Head of caudate nucleus (tissue), 42 donors: ENCODE data around the gene MICALL1.

Source experiments
- DNase-seq, 42 donors: peaks; one replicate each; pipeline versions ENCODE4 v3.0.0 to v3.0.0-alpha.2; 2020 to 2021; ENCODE audit warnings: mixed read lengths in 7 of 42
- intact Hi-C: fragments of 100-400 bp; cut with DNase I; formaldehyde crosslinking; loops from one replicate; pipeline ENCODE4 v1.15.0; 2022

The MICALL1 gene, protein sequence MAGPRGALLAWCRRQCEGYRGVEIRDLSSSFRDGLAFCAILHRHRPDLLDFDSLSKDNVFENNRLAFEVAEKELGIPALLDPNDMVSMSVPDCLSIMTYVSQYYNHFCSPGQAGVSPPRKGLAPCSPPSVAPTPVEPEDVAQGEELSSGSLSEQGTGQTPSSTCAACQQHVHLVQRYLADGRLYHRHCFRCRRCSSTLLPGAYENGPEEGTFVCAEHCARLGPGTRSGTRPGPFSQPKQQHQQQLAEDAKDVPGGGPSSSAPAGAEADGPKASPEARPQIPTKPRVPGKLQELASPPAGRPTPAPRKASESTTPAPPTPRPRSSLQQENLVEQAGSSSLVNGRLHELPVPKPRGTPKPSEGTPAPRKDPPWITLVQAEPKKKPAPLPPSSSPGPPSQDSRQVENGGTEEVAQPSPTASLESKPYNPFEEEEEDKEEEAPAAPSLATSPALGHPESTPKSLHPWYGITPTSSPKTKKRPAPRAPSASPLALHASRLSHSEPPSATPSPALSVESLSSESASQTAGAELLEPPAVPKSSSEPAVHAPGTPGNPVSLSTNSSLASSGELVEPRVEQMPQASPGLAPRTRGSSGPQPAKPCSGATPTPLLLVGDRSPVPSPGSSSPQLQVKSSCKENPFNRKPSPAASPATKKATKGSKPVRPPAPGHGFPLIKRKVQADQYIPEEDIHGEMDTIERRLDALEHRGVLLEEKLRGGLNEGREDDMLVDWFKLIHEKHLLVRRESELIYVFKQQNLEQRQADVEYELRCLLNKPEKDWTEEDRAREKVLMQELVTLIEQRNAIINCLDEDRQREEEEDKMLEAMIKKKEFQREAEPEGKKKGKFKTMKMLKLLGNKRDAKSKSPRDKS

DNA sequence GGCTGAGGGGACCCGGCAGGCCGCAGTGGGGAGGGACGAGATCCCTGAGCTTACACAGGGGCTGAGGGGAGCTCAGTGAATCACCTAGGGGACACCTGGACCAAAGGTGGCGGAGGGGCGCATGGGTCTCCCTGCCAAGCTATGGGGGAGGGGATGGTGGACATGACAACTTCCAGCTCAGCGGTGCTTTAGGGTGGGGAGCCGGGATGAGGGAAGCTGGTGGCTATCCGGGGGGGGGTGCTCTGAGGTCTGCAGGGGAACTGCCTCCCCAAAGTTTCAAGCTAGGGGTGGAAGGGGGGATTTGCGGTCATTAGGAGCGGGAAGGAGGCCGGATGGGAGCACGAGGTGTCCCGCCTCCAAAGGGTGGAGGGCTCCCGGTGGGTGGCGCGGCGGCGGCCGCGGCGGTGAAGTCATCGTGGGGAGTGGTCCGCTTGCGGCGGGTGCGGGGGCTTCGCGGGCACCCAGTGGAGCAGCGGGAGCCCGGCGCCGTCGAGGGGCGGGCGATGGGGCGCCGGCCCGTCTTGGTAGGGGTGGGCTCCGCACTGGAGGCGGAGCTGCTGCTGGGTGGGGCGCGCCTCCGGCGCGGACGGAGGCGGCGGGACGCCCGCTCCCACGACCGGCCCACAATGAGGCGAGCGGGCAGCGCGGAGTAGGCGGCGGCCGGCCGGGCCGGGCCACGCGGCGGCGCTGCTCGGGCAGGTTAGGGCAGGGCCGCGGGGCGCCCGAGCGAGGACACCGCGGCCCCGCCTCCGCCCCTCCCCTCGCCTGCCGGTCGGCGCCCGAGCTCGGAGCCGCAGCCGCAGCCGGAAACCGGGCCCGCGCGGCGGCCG, at the start of gene MICALL1:
Gene MICALL1, plus strand, starts transcription at position 764 of the 830 bp plus-strand sequence. CDS start 126 bp downstream, outside the sequence.
- intact Hi-C loops, result no loop called here
- peak in 38 of 42 donors; percentile 23 to 80 (median 61) for DNase-seq

DNA sequence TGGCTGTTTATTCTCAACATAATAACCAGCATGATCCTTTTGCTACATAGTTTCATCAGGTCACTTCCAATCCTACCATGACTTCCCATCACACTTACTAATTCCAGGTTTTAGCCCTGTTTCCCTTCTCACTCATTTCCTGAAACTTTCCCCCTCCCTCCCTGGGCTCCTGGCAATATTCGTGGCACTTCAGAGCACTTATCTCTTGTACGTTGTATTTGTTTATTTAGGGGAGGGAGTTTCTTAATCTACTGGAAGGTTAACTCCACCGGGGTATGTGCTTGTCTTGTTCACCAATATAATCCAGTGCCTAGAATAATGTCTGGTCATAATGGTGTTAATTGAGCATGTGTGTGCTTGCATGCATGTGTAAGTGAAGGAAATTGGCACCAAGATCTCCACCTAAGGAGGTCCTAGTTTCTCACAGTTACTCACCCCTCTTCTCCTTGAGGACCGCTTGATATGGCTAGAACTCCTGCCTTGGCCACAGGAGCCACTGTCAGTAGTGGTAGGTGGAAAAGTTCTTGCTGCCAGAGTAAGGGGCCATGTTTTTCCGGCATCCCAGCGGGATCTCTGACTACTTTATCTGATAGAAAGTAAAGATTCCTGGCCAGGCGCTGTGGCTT, 45.2 kb upstream of the MICALL1 start:
- DNase-seq, result no peak
- intact Hi-C loops, result no loop called here

DNA sequence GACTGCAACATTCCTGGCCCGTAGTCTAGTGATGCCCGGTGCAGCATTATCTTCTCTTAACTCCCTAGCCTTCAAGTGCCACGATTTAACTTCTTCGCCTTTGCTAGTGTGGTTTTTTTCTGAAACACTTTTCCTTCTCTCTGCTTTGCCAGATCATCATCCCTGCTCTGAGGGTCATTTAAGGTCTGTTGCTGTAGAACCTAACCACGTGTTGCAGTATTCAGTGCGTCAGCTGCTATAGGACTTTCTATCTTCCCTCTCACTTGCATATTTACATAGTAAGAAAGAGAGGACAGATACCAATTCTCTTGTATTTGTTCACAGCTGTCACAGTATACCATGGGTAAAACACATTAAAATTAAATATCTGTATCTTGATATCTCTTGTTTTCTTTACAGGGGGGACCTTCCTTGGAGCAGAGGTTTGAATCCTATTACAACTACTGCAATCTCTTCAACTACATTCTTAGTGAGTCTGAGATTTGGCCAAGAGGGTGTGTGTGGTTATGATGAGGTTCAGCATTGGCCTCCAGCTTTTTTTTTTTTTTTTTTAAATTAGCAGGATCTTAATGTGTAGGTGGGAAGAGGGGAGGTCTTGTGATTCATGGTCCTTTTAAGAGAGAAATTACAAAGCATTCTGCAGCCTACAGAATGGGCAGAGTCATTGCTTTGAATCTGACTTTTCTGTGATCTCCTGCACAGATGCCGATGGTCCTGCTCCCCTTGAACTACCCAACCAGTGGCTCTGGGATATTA, 43.3 kb upstream of the MICALL1 start:
- intact Hi-C loops, result loop anchor here (2.0 kb wide), 1 partner anchor 44 kb away; no protein-coding TSS in a partner anchor
- DNase-seq, result peak in 4 of 42 donors; percentile 11 to 26 (median 23)

DNA sequence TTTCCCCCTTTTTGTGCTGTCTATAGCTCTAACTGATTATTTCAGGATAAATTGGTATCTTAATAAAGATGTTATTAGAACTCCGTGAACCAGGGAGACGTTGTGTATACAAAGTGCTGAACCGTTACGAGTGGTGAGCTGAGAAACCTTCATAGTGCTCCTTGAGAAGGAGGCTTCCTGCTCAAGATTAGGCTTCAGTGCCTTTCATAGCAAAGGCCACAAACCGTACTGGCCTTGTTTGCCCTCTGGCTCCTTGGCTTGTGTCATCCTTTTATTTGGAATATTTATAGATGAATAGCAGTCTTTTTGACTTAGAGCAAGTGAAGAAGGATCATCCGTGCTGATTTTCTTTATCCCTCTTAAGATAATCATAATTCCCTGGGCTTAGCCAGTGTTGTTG, 40.6 kb upstream of the MICALL1 start:
- no peak for DNase-seq
- intact Hi-C loops, result no loop called here

DNA sequence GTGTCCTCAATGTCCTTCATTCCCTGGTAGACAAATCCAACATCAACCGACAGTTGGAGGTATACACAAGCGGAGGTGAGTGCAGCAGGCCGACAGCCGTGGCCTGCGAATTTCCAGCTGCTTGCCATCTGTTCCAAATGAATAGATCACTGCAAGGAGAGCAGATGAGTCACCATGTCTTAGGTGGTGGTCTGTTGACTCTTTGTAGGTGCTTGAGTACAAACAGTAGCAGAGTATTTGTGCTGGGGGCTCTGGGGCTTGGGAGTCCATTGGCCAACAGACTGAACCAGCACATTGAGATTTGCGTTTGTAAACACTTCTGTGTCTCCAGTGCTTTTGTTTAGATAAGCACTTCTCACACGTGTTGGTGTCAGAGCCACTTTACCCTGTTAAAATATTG, 35.8 kb upstream of the MICALL1 start:
- intact Hi-C loops, result no loop called here
- no peak for DNase-seq

DNA sequence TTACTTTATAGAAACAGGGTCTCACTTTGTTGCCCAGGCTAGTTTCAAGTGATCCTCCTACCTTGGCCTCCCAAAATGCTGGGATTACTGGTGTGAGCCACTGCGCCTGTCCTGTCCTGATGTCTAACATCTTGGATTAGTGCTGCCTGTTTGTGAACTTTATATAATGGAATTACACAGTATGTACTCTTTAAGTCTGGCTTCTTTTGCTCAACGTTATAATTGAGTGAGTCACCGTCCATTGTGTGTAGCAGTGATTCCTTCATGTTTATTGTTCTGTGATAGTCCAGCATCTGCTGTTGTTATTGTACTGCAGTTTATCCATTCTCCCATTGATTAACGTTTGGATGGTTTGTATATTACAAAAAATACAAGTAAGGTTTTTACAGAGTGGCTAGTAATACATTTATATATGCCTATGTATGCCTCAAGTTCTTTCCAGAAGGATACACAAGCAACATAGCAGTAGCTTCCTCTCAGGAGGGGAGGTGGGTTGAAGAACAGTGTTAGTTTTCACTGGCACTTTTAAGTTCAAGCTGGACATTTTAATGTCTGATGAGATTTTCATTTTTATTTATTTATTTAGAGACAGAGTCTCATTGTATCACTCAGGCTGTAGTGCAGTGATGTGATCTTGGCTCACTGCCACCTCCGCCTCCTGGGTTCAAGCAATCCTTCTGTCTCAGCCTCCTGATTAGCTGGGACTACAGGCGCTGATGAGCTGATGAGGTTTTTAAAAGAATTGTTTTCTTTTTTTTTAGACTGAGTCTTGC, 25.2 kb upstream of the MICALL1 start:
- DNase-seq, result peak; percentile 23 to 90 (median 74)
- intact Hi-C loops, result no loop called here

DNA sequence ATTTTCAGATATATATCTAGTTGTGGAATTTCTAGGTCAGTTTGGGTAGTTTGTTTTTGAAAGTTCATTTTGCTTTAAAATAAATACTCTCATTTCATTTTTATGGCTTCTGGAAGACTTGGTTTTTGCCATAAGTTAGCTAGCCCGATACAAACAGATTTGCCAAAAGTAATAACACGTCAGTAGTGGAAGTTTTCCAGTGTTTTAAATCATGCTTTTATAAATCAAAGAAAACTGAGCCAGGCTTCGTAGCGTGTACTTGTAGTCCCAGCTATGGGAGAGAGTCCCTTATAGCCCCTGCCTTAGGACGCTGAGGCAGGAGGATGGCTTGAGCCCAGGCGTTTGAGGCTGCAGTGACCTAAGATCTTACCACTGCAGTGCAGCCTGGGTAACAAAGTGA, 21.7 kb upstream of the MICALL1 start:
- DNase-seq, result peak in 1 of 42 donors; percentile 28
- intact Hi-C loops, result no loop called here

DNA sequence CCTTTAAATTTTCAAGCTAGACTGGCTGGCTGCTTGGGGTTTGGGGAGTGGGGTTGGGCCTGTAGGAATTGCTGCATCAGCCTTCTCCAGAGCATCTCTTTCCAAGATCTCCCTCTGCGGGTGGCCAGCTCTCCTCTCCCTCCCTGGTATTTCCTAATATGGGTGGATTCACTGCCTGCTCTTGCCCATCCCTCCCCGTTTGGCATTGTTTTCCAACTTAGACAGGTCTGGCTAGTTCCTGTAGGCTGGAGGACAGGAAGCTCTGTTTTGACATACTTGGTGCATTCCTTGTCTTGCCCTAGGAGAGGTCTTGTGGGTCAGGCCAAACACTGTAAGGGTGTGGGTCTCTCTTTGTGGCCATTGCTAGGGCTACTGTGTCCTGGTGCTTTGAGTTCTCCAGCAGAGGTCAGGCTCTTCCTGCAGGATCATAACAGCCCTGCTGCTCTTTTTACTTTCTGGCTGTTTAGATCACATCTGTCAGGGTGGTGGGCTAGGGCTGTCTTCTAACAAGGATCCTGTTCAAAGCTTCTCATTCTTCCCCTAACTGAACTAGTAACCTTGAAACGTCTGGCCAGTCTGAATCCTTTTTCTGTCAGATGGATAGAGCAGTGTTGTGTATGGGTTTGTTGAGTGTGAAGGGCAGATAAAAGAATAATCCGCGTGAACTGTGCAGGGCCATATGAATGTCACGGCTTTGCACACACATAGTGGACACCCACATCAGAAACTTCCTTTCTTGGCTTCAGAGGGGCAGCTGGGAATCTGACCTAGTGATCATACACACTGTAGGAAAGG, 18.3 kb upstream of the MICALL1 start:
- peak in 33 of 42 donors; percentile 28 to 82 (median 61) for DNase-seq
- intact Hi-C loops, result loop anchor here (2.0 kb wide), 1 partner anchor 43 kb away; no protein-coding TSS in a partner anchor

DNA sequence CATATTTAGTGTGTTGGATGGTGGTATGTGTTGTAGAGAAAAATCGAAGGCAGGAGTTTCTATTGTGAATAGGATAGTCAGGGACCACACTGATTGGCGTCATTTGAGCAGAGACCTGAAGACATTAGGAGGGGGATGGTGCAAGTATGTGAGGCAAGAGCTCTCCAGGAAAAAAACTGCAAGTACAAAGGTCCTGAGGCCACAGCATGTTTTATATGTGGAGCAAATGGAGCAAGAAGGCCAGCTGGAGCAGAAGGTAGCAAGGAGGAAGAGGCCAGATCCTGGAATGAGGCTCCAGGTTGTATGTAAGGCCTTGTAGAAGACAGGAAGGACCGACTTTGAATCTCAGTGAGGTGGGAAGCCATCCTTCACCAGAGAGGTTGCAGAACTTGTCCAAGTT, 14.2 kb upstream of the MICALL1 start:
- no peak for DNase-seq
- intact Hi-C loops, result no loop called here

DNA sequence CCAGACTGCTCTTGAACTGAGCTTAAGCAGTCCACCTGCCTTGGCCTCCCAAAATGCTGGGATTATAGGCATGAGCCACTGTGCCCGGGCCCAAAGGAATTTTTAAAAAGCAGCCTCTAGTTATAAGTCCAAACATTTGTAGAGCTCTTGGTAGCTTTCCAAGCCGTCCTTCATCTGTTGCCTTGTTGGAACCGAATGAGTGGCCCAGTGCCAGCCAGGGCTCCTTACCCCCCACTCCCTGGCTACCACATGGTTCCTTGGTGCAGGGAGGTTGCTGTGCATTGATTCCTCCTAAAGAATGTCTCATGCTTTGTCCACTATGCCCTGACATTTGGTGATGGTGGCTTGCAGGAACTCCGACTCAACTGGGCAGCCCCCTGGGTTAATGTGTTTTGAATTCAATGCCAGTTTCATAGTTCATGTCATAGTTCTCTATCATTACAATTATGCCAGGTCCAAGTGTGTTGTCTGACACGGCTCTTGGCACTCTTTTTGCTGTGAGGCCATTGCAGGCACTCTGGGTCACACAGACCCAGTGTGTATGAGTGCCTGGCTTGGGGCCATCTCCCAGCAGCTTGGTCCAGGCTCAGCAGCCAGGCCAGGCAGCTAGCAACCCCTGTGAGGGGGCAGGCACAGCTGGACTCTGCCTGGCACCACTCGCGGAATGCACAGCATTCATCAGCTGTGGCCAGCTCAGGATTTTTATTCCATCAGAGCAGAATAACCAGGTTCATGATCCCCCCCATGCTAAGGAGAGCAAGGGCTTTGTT, 13.3 kb upstream of the MICALL1 start:
- intact Hi-C loops, result no loop called here
- peak; percentile 83 to 98 (median 95) for DNase-seq

DNA sequence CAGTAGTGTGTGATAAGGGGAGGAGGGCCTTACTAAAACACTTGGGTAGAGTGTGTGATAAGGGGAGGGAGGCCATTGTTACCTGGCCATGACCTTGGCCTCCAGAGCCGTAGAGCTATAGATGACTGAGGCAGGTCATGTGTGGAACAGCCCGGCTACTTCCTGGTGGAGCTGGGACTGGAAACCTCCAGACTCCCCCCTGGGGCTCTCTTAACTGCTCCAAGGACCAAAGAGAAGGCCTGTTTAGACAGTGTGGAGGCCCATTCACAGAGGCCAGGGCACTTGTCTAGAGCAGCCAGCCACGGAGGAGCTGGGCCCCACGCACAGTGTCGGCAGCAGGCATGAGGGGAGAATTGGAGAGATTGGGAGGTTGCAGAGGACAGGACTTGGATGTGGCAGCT, 12.5 kb upstream of the MICALL1 start:
- intact Hi-C loops, result no loop called here
- peak in 2 of 42 donors; percentile 47 to 60 for DNase-seq

DNA sequence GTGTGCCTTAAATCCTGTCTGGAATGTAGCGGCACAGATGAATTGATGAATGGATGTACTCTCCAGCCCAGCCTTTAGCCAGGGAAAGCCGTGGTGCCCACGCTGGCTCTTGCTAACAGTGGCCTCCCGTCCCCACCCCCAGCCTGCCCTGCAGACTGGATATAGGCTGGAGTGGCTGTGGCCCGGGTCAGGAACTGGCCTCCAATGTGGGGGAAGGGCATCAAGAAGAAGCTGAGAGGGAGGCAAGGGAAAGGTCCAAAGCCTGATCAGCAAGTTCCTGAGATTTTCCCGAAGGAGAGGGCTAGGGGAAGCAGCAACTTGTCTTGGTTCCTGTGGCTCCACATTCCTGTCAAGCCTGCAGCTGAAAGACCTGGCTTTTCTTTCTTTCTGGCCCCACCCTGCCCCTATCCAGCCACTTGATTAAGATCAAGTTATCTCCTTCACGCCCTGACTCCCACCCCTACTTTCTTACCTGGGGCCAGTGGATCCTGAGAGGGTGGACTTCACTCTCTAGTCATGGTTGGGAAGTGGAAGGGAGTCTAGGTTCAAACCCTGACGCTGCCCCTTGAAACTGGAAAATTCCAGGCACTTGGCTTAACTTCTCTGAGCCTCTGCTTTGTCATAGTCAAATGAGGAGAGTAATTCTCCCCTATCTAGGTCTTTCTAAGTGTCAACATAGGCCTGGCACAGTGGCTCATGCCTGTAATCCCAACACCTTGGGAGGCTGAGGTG, 11.0 kb upstream of the MICALL1 start:
- peak in 11 of 42 donors; percentile 29 to 64 (median 45) for DNase-seq
- intact Hi-C loops, result no loop called here

DNA sequence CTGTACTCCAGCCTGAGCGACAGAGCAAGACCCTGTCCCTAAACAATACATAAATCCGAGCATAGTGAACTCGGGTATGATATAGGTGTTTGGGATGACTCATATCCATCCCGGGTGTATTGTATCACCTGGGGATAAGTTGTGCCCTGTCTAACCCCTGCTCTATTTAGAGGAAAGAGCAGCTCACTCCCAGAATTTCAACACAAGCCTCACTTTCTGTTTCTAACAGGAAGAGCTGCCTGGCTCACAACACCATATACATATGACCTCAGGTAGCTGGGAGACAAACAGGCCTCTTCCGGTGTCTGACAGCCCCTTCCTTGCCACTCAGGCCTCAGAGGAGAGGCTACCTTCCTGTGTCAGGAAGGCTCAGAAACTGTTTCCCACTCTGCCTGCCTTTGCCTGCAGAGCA, 9.9 kb upstream of the MICALL1 start:
- no peak for DNase-seq
- intact Hi-C loops, result no loop called here

DNA sequence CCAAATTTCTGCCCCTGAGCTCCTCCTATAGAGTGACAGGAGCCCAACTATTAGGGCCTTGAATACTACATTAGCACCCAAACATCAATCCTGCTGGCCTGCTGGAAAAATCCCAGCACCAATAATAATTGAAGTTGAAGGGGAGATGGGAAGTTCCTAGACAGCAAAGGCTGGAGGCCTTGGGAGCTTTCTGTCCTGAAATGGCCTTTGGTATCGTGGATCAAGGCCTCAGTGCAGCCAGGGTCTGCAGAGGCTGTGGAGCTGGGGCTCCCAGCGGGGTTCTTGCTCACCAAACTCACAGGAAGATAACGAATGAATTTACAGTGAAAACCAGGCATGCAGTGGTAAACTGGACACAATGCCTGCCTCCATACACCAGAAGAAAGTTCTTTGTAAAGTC, 9.2 kb upstream of the MICALL1 start:
- DNase-seq, result no peak
- intact Hi-C loops, result no loop called here

DNA sequence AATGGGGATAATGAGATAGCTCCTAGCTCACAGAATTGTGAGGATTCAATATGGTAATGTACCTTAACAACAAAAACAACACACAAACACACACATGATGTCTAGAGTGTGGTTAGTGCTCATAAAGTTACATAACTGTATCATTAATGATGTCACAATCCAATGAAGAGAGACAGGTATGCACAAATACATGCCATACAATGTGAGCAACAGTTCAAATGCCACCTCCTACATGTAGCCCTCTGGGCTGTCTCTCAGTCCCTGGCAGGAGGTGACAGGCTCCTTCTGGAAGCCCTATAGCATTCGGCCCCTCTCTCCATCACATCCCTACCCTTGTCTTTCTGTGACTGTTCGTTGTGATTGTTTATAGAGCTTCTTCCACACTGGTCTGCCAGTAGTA, 8.3 kb upstream of the MICALL1 start:
- no peak for DNase-seq
- intact Hi-C loops, result no loop called here
